Natural killer cell (primary cell): ENCODE results near the gene PVR. TPM values are rescaled to one million over a fixed set of nuclear protein-coding genes. Genes with fewer than 3 reads are reported as not detected.

Experiments
- ATAC-seq, 3 donors: fragments of 150-1000 bp in 2 of 3; fragments of 200-7000 bp in 1 of 3; cut with Tn5 transposase; 1 replicate in 1 of 3; 2 replicates in 2 of 3; pipeline ENCODE4 v1.10.0; 2021; ENCODE audit warnings: mild to moderate bottlenecking in 2 of 3, moderate library complexity in 2 of 3
- DNase-seq, 2 donors: peaks; one replicate each; pipeline versions ENCODE4 v3.0.0 to v3.0.0-alpha.2; 2013 to 2021; ENCODE audit warnings: mixed read lengths in 1 of 2
- H3K27ac ChIP-seq: one replicate; pipeline ENCODE4 v1.5.1; 2013; ENCODE audit warnings: mild to moderate bottlenecking, low read length
- H3K27me3 ChIP-seq: one replicate; pipeline ENCODE4 v1.6.1; 2013; ENCODE audit warnings: low read length; ENCODE audit not compliant: control insufficient read depth, insufficient read depth
- H3K36me3 ChIP-seq: one replicate; pipeline ENCODE4 v1.6.1; 2013; ENCODE audit warnings: low read length; ENCODE audit not compliant: control insufficient read depth, insufficient read depth
- H3K4me1 ChIP-seq: one replicate; pipeline ENCODE4 v1.6.1; 2013; ENCODE audit warnings: low read length; ENCODE audit not compliant: control insufficient read depth, insufficient read depth
- H3K4me3 ChIP-seq: one replicate; pipeline ENCODE4 v1.5.1; 2013; ENCODE audit warnings: low read length
- H3K9me3 ChIP-seq: one replicate; pipeline ENCODE4 v1.6.1; 2013; ENCODE audit warnings: low read length; ENCODE audit not compliant: control insufficient read depth, insufficient read depth
- H3K27ac Mint-ChIP-seq, 2 donors: one replicate each; pipeline ENCODE4 v1.8.0; 2022; ENCODE audit warnings: mild to moderate bottlenecking in 2 of 2, mixed read lengths in 2 of 2, moderate library complexity in 1 of 2
- H3K27me3 Mint-ChIP-seq, 2 donors: one replicate each; pipeline ENCODE4 v1.8.0; 2022; ENCODE audit warnings: low read depth in 2 of 2, mixed read lengths in 2 of 2
- H3K36me3 Mint-ChIP-seq: one replicate; pipeline ENCODE4 v1.8.0; 2022; ENCODE audit warnings: mixed read lengths
- H3K4me1 Mint-ChIP-seq, 2 donors: one replicate each; pipeline ENCODE4 v1.8.0; 2022; ENCODE audit warnings: mixed read lengths in 2 of 2
- H3K4me3 Mint-ChIP-seq: one replicate; pipeline ENCODE4 v1.8.0; 2022; ENCODE audit warnings: mild to moderate bottlenecking, moderate library complexity, mixed read lengths
- H3K9me3 Mint-ChIP-seq, 2 donors: one replicate each; pipeline ENCODE4 v1.8.0; 2022; ENCODE audit warnings: mixed read lengths in 2 of 2
- WGBS: methylation state at CpG from one replicate; pipeline ENCODE4 v1.1.7; 2013; ENCODE audit warnings: missing lambda C conversion rate; ENCODE audit not compliant: insufficient coverage; 5-methylcytosine and 5-hydroxymethylcytosine counted together
- intact Hi-C: fragments of 100-400 bp; cut with micrococcal nuclease; formaldehyde crosslinking; loops from one replicate; pipeline ENCODE4 v1.14.2; 2022
- total RNA-seq, 4 donors: library from RNA; stranded (reverse); fragments of 120-200 nt in 1 of 4; gene quantifications; one replicate each; pipeline versions ENCODE4 v1.2.3 to v1.2.4, GENCODE V29; 2013 to 2022
- TF ChIP-seq, protein P1 (sequence below): fragments of 200-600 bp; IDR thresholded peaks from one replicate; pipeline ENCODE4 v1.8.0; 2022; ENCODE audit warnings: antibody characterized with exemption

PVR gene
- total RNA-seq, 3 donors from 2014 or later (not counting 1 experiment from before 2014, with no cell fraction given), result 6.6 to 12.6 (median 7.9) TPM

DNA sequence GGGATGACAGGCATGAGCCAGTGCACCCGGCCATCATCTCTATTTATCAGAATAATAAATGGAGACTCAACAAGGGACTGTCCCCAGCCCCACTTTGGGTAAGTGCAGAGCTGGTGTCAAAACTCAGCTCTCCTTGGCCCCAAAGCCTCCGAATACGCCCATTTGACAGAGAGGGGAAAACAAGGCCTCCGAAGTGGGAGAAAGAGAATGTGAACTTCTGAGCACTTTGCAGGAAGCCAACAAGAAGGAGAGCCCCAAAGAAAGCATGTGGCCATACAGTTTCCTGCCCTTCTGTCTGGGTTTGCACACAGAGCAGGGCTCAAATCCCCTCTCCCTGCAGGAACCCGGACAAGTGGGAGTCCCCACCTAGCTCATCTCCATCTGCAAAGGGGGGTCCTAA lies 56.8 kb downstream of the PVR start:
- TF ChIP-seq, protein P1, sequence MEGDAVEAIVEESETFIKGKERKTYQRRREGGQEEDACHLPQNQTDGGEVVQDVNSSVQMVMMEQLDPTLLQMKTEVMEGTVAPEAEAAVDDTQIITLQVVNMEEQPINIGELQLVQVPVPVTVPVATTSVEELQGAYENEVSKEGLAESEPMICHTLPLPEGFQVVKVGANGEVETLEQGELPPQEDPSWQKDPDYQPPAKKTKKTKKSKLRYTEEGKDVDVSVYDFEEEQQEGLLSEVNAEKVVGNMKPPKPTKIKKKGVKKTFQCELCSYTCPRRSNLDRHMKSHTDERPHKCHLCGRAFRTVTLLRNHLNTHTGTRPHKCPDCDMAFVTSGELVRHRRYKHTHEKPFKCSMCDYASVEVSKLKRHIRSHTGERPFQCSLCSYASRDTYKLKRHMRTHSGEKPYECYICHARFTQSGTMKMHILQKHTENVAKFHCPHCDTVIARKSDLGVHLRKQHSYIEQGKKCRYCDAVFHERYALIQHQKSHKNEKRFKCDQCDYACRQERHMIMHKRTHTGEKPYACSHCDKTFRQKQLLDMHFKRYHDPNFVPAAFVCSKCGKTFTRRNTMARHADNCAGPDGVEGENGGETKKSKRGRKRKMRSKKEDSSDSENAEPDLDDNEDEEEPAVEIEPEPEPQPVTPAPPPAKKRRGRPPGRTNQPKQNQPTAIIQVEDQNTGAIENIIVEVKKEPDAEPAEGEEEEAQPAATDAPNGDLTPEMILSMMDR, result no peak

DNA sequence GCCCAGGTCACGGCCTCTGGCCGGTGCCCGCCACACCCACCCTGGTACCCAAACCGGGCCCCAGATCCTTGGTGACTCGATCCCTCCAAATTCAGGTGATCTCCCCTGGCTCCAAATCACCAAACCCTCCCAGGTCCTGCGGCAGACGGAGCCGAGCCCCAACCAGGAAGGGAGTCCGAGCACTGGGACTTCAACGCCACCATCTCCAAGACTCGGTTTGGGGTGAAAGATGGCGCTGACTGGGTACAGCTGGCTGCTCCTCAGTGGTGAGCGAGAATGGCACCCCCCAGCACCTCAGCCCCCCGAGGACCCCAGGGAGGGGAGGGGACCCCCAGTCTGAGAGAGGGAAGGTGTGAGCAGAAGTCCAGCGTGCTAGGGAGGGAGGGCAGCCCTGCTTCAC lies 57.5 kb downstream of the PVR start:
- Mint-ChIP-seq H3K27ac (no peak overlapping the region), H3K4me1 (no peaks in the 10 kb centered on the region), H3K36me3 (no peaks in the 10 kb centered on the region), H3K9me3 (no peaks in the 10 kb centered on the region), H3K4me3 (no peak overlapping the region), H3K27me3 (peaks cover 0 to 7% of the 10 kb centered on the region in 2 donors)
- H3K4me3 ChIP-seq, result no peak overlapping the region
- H3K4me1 ChIP-seq, result no peaks in the 10 kb centered on the region
- no peaks in the 10 kb centered on the region for H3K9me3 ChIP-seq
- no peak overlapping the region for H3K27ac ChIP-seq
- TF ChIP-seq, protein P1, result no peak
- ATAC-seq (no peak), DNase-seq (no peak)
- H3K36me3 ChIP-seq, result no peaks in the 10 kb centered on the region
- no peaks in the 10 kb centered on the region for H3K27me3 ChIP-seq
- intact Hi-C loops, result no loop called here
- 89% methylated on average over 15 of the region's 15 CpGs for WGBS

More for the DNA sequence above, 56.8 kb downstream of the PVR start:
- H3K4me1 ChIP-seq, result no peaks in the 10 kb centered on the region
- no peak overlapping the region for H3K27ac Mint-ChIP-seq
- H3K27me3 Mint-ChIP-seq, result peaks cover 0 to 7% of the 10 kb centered on the region in 2 donors
- 82% methylated on average over 5 of the region's 5 CpGs for WGBS
- H3K4me3 ChIP-seq, result no peak overlapping the region
- no peaks in the 10 kb centered on the region for H3K9me3 Mint-ChIP-seq
- no peaks in the 10 kb centered on the region for H3K4me1 Mint-ChIP-seq
- H3K36me3 ChIP-seq, result no peaks in the 10 kb centered on the region
- intact Hi-C loops, result no loop called here
- DNase-seq (no peak), ATAC-seq (no peak)
- H3K27ac ChIP-seq, result no peak overlapping the region
- no peaks in the 10 kb centered on the region for H3K9me3 ChIP-seq
- no peaks in the 10 kb centered on the region for H3K36me3 Mint-ChIP-seq
- no peaks in the 10 kb centered on the region for H3K27me3 ChIP-seq
- no peak overlapping the region for H3K4me3 Mint-ChIP-seq

DNA sequence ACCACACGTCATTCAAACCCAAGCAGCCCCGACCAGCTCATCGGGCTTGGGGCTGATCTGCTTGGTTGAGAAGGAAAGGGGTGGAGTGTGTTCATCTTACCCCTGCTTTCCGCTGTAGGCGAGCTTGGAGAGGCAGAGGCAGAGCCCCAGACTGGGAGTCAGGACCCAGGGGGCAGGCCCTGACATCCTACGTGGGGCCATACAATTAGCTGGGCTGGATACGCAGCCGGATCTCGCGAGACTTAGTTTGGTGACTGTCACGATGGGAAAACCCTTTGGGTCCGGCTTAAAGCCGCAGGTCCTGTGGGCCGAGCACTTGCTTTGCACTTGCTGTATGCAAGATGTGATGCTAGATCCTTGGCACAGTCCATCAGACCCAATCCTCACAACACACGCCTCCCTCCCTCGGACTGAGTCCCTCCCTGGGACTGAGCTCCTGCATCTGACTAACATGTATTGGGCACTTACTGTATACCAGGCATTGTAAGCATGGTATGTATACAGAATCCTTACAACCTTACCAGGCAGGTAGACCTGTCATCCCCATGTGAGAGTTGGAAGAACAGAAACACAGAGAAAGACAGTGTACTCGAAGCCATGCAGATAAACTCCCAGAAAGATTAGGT lies 59.0 kb downstream of the PVR start:
- no peak overlapping the region for H3K4me3 Mint-ChIP-seq

More for the DNA sequence above, 59.0 kb downstream of the PVR start:
- Mint-ChIP-seq H3K9me3 (no peaks in the 10 kb centered on the region), H3K27ac (no peak overlapping the region), H3K27me3 (peaks cover 0 to 5% of the 10 kb centered on the region in 2 donors), H3K4me1 (no peaks in the 10 kb centered on the region), H3K36me3 (no peaks in the 10 kb centered on the region)
- intact Hi-C loops, result no loop called here
- Histone ChIP-seq H3K4me3 (no peak overlapping the region), H3K36me3 (no peaks in the 10 kb centered on the region), H3K27me3 (no peaks in the 10 kb centered on the region), H3K27ac (no peak overlapping the region), H3K4me1 (no peaks in the 10 kb centered on the region), H3K9me3 (no peaks in the 10 kb centered on the region)
- DNase-seq, result no peak
- TF ChIP-seq, protein P1, result no peak
- no peak for ATAC-seq
- WGBS, result 87% methylated on average over 17 of the region's 17 CpGs
